NCI-H82 treated with DMSO at 0.1 percent for 48 hours (cell line): ENCODE measurements around the gene PDE2A.

Source experiments
- DNase-seq: peaks from one replicate; lab custom pipeline; 2025; ENCODE audit not compliant: unreplicated experiment; lab: John Stamatoyannopoulos, UW

PDE2A gene

DNA sequence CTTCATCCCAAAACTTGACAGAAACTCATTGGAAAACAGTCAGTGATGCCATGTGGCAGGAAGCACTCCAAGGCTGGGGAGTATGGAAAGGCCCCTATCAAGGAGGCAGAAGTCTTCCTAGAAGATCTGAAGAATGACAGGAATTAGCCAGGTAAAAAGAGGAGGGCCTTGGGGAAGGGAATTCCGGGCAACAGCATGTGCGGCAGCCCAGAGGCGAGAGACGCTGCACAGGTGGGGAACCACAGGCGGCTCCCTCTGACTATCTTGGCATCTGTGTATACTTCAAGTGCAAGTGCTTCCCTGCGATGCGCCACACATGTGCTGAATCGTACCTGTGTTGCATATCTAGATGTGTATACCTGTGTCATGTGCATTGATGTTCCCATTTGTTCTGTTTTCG is 12.7 kb downstream of the PDE2A start:
- DNase-seq = no peak

DNA sequence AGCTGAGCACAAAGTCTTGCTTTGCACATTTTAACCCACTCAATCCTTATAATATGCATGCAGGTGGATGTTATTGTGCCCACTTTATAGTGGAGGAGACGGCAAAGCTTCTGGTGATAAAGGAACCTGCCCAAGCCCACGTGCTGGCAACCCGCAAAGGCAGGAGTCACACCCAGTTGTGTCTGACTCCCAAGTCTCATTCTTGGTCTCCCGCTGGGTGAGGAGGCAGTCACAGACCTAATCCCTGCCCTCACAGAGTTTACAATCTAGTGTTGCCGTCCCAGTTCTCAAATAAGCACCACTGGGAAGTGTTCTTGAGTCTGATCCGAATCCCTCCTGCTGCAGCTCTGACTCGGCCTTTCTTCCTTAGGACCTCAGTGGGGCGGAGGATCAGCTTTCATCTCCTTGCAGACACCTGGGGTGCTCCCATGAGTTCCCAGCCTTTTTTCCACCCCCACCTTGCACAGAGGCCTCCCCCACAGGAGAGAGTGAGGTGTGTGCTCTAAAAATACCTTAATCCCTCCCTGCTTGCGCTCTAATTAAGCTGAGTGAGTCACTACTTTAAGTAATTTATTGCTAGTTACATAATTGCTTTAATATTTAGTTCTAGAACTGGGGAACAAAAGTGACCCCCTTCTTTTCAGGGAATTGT is 15.1 kb downstream of the PDE2A start:
- no peak for DNase-seq

DNA sequence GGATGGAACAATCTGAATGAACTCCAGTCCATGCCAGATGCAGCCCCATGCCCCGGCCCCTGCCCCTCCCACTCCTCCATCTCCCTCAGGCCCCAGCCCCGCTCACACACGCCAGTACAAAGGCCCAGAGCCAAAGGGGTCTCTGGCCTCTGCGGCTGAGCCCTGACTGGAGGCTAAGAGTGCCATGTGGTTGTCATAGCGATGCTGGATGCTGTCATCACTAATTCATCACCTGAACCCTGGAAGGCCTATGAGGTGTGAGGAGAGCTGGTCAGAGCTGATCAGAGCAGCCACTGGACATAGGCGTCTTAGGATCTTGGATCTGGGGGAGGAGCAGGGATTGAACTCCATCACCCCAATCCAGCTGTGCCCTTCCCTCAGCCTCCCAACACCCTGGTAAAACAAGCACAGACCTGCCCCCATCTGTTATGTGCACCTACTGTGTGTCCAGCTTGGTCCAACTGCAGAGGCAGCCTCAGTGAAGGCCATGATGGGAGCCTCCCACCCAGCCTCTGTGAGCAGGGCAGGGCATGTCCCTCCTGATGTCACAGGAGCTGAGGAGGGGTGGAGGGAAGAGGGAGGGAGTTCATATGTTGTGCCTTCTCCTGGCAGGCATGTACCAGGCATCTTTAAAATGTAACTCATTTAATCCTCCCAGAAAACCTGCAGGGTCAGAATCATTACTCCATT is 16.7 kb downstream of the PDE2A start:
- no peak for DNase-seq

DNA sequence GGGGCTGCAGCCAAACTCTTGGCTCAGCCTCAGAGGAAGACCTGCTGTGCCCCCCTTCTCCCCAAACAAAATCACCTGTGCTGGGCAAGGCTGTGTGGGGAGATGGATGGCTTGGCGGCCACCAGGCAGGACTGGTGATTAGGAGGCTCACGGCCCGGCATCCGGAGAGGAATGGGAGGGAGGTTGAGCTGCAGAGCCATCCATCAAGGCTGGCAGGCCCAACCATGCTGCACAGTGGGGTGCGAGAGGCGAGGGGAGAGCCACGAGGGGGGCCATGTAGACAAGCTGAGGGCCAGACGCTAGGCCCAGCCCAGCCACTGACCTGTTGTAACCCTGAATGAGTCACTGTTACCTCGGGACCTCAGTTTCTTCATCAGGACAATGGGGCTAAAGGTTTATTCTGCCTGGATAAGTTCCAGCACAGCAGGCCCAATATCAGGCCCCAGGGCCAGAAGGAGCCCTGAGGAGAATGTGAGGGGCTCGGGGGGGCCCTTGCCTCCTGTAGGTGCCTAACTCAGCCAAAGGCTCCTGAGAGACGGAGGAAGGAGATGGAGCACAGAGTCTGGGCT is 18.2 kb downstream of the PDE2A start:
- DNase-seq = no peak

DNA sequence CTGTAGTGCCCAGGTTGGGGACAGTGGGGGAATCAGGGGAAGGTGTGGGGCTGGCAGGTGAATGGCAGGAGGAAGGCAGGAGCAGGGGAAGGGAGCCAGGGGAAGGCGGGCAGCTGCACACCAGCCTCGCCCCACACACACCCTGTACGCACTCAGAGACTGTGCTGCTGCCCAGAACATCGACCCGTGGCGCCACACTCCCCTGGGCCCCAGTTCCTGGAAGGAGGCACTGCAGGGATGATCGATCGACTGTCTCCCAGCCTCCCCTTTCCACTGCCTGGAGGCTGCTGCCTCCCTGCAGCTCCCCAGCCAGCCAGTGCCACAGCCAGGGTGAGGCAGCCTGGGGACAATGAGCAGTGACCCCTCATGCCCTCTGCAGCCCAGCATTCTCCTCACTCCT is 19.2 kb downstream of the PDE2A start:
- DNase-seq = no peak

DNA sequence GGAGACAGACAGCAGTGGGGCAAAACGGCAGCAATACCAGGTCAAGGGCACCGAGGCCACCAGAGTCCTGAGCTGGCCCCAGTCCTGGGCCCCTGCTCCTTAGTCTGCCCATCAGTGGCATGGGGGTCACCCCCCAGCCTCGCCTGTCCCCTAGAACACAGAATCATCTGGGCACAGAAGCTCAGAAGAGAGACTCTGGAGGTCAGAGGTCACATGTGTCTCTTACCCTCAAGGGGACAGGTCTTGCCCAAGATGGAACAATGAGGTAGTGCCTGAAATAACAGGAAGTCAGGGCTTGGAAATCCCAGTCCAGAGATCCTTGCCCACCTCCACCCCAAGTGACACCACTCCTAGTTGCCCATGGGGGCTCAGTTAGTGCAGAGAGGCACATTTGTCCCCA is 20.6 kb downstream of the PDE2A start:
- DNase-seq = no peak

DNA sequence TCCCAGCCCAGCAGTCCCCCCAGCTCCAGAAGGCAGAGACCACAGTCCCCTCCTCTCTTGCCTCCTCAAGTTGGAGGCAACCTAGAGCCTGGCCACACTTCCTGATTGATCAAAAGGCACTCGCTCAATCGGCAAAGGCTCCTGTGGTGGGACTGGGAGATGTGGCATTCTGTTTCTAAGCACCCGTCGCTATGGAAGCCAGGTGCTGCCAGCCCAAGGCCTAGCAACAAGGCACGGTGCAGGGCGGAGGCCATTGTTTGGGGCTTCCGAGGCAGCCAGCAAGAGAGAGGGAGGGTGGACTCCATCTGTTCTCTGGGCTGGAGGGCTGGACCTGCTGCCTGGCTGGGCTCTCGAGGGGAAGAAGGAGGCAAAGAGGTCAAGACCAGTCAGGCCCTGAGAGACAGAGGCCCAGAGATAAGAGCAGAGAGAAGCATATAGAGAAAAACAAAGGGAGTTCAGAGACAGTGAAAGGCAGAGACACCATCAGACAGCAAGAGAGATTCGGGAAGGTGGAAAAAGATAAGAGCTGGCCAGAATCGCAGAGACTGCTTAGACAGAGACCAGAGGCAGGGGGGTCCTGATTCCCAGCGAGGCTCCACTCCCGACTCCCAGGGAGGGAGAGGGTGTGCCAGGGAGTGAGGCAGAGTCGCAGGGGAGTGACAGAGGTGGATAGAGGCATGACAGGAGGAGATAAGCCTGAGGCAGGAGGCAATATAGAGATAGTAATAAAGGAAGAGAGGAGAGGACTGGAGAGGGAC is 21.2 kb downstream of the PDE2A start:
- no peak for DNase-seq

DNA sequence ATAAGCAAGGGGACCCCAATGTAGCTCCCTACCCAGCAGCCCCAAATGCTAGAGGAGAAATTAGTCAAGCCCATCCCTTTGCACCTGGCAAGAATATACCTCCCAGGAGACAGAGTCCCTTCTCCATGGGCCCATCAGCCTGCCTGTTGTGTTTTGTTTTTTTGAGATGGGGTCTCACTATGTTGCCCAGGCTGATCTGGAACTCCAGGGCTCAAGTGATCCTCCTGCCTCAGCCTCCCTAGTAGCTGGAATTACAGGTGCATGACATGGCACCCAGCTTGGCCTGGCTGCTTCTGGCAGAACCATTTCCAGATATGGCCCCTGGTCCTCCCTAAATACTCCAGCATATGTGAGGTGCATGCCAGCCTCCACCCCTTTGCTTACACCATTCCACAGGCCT is 22.1 kb downstream of the PDE2A start:
- DNase-seq = no peak

DNA sequence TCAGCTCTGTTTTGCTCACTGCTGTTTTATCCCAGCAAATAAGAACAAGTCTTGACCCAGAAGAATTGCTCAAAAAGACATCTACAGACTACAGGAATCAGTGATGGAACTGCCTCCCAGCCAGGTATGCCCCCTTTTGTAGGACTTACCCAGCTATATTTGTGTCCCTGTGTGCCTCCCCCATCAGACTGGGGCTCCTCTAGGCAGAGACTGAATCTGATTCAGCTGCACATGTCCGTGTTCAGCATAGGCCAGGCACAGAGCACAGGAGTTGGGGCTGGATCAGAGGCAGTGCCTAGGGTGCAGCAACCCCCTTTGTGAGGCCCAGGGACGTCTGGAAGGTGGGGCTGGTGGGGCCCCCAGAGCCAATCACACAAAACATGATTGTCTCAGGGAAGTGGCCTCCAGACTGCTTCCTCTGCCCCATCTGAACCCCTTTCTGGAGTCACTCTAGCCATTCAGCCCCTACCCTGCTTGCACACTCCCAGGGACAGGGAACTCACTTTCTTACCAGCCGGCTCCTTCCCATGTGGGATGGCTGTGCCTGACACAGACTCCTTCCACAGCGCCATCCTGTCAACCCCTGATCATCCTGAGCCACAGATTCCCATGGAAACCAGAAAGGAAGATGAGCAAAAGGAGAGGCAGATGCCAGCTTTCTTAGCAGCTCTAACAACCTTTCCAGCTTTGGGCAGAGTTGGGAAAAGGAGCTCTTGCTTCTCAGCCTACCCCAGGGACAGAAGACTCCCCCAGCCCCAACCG is 24.8 kb downstream of the PDE2A start:
- DNase-seq = no peak

DNA sequence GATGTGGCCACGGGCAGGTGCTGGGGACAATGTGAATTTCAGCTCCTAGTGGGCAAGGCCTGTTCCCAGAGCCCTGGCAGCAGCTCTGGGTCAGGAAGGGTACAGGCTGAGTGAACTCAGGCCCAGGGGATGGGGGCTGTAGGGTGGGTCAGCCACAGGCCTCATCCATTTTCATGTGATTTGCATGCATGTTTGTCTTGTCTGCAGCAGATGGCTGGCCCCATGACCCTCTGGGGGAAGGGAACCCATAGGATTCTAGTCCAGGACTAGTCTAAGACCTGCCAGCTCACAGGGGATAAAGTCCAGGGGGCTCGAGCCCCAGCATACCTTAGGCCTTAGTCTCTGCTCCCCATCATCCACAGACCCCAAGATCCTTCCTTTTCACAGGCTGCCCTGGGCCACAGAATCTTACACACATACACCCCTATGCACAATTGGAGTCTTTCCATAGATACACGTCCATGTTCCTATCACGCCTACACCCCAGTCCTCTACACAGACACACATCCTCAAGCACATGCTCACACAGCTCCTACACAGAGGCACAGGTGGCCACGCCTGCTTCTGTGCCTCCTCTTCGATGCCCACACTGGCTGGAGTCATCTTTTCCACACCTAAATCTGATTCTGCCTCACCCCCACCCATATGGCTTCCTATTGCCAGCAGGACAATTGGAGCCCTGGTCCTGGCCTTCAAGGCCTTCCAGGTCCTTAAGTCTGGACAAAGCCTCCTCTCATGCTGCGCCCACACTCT is 25.7 kb downstream of the PDE2A start:
- DNase-seq = no peak

DNA sequence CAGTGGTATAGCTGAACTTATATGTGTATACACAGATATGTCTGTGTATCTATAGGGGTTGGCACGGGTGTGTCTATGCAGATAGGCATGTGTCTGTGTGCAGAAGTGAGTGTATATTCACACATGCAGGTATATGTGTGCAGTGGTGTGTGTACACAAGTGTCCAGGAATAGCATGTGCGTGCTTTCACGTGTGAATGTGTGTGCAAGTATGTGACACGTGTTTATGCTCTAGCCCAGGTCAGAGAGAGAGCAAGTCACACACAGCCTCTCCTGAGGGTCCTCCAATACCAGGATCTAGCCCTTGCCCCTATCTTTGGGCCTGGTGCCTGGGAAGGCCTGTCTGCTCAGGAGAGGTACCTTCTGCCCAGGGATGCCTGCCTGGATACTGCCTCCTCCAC is 26.3 kb downstream of the PDE2A start:
- no peak for DNase-seq

DNA sequence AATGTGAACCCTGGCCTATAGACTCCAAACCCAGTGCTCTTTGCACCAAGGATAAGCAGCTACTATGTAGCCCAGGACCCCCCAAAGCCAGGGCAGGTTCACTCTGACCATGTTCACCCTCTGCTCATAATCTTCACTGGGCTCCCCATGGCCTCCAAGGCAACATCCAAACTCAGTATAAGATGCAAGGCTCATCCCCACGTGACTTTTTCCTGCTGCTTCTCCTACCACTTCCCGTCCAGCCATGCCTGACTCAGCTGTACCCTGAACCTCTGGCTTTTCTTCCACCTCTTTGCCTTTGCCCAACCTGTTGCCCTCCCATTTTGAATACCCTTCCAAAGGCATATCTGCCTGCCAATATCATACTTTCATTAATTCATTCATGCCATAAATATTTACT is 27.8 kb downstream of the PDE2A start:
- no peak for DNase-seq

DNA sequence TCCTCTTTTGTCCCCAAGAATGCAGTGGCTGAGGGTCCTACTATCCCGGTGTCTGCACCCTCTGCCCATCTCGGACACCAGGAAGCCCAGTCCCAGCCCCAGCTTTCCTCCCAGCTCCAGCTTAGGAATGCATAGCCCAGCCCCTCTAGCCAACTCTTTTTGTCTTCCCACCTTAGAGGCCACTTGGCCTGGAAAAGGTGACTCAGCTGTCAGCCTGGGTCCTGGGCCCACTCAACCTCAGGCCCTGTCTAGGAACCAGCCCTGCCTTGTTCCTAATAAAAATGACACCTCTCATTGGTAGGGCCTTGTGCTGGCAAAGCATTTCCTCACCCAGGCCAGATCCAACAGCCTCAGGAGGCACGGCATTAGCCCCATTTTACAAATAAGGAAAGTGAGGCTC is 28.2 kb downstream of the PDE2A start:
- DNase-seq = no peak

DNA sequence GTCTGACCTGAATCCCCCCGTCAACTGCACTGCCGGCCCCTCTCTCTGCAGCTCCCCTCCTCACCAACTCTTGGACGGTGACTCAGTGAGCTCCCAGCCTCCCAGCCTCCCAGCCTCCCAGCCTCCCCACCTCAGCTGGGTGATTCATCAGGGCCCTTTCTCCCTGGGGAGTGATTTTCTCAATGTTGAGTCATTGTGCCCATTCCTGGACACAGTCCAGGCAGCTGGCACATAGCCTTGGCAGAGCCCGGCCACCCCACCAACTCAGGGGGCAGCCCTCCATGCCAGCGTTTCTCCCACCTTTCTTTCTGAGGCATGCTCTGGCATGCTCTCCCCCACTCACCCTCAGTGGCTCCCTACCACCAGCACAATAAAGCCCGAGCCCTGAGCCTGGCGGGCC is 30.7 kb downstream of the PDE2A start:
- DNase-seq = no peak

DNA sequence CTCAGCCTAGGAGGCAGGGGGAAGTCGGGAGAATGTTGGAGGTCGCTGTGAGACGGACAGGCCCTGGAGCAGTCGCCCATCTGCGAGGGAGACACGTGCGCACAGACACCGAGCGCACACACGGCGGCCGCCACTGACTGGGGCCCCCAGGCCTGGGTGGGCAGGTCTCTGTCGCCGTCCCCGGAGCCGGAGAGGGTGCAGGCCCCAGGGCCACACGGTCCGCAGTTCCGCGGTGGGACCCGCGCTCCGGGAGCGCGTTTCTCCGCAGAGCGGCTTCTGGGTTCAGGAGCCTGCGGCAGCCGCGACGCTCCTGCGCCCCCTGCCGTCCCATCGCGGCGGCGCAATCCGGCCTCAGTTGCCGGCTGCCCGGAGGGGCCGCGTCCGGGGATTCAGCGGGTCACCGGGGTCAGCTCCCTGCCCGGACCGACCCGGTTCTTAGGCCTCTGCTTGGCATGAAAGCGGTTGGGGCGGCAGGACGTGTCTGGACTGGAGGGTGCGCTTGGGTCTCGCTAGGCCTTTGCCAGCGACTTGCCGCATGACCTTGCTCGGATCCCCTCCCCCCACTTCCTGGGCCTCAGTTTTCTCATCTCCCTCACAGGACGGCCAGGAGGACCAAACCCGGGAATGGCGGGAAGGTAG is 31.2 kb downstream of the PDE2A start:
- DNase-seq = no peak

DNA sequence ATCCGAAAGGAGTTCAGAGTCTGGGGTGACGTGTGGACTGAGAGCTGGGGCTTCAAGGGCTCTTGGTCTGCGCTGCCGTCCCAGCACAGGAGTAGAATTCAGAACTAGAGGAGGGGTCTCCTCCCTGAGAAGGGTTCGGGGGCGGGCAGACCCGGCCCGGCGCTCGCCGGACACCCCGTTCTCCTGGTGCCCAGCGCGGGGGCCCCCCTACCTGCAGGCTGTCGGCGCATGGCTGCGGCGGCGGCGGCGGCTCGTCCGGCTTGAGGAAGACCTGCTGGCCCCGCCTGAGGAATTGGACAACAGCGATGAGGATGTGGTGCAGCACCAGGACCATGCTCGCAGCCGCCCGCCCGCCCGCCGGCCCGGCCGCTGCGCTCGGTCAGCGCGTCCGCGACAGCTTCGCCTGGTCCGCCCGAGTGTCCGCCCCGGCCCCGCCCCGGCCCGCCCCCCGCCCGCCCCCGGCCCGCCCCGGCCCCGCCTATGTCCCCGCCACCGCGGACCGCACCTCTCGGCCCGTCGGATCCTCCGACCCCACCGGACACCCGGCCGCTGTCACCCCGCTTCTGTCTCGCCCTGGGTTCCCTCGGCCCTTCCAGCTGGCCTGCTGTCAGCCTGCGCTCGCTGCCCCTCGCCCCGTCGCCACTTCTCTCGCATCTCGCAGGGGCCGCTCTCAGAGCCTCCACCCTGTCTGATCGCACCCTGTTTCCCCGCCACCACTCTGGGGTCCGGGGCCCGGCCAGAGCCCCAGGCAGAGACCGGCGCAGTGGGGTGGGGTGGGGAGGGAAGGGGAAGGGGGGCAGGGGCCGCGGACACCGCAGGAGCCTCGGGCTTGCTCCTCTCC is 32.0 kb downstream of the PDE2A start:
- no peak for DNase-seq

DNA sequence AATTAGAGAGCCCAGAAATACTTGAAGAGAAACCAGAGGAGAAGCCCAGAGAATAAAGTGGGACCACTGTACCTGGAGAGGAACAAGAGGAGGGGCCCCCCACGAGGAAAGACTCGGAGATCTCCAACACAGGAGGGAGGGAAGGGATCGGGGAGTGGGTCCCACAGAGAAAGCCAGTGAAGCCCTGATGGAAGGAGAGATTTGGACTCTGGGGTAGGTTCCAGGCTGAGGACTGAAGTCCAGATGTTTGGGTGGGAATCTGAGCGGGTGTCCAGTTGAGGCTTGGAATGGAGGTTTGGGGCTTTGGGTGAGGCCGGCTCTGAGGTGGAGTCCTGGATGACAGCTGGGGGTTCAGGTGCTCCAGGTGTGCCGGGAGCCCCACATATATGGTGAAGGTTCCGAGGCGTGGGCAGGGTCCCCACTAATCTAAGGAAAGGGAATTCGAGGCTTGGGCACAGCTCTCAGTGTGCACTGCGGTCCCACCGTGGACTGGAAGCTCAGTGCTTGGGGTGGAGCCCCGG is 32.6 kb downstream of the PDE2A start:
- DNase-seq = no peak

DNA sequence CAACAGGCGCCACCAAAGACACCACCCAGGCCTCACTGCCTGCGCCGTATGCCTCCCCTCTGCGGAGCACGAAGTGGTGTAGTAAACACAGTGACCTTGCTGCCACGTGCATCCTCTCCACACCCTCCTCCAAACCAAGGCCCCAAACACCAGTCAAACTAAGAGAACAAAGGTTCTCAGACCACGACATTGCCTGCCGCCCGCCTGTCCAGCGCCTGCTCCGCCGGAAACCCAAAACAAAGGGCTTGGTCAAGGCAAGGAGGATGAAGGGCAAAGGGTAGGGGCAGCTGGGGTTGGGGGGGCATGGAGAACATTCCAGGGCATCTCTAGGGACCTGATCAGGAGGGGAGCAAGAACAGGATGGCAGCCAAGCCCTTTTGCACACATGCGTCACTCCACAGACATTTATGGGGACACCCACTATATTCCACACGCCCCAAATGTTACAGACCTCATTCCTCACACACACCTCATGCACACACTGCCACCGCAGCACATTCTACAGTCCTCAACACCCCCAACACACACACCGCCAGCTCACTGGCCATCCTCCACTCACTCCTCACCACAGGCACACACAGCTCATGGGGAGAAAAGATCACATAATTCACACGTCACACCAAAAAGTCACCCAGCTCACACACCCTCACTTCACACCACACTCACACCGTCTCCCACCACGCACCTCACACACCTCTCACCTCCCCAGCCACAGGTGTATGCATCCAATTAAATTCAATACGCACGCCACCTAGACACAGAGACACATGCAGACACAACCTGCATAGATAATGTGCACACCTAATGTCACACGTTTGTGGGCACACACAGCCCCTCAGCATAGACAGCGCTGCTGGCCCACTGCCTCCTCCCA is 34.5 kb downstream of the PDE2A start:
- no peak for DNase-seq
